H1 (cell line): Measurements from ENCODE around the gene CEP72.

Experiments used
- CEBPB ChIP-seq: IDR thresholded peaks from 2 replicates; pipeline ENCODE4 v1.6.1; 2012; ENCODE audit warnings: low read depth, low read length
- MAFK ChIP-seq: IDR thresholded peaks from 2 replicates; pipeline ENCODE4 v1.6.1; 2012; ENCODE audit warnings: low read depth, mild to moderate bottlenecking, improper control_type of control experiment, low read length
- POLR2A ChIP-seq, 2 experiments: IDR thresholded peaks; 1 replicate in 1 of 2; 2 replicates in 1 of 2; pipeline ENCODE4 v1.6.1; 2011; ENCODE audit warnings: low read depth in 2 of 2, low read length in 2 of 2, mild to moderate bottlenecking in 2 of 2; ENCODE audit errors: control extremely low read depth in 1 of 2
- TEAD4 ChIP-seq: IDR thresholded peaks from 2 replicates; pipeline ENCODE4 v1.6.1; 2012; ENCODE audit warnings: low read depth, low read length, inconsistent platforms, mixed read lengths

DNA sequence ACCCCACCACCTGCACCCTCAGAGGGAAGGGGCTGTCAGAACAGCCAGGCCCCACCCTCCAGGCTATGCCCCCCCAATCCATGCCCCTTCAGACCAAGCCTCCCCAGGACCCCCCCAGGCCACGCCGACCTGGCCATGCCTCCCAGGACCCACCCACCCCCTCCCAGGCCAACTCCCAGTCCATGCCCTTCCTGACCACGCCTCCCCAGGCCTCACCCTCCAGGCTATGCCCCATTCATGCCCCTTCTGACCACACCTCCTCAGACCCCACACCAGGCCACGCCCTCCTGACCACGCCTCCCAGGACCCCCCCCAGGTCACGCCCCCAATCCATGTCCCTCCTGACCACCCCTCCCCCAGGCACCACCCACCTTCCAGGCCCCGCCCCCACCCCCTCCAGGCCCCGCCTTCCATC is 53.4 kb downstream of the CEP72 start:
- no peak for TF ChIP-seq POLR2A (IDR thresholded peaks at IDR 0.05; ENCODE audit: control extremely low read depth in 1 of 2, low read depth in 2 of 2, low read length in 2 of 2)
- no peak for TF ChIP-seq CEBPB
- no peak for TF ChIP-seq MAFK
- no peak for TF ChIP-seq TEAD4
